IgD-negative memory B cell (primary cell): ENCODE results near the gene NDN. TPM values are rescaled to one million over a fixed set of nuclear protein-coding genes. Genes with fewer than 3 reads are reported as not detected.
"Not testable (repeated sequence)": the region's sequence is repeated elsewhere in the genome, so short reads cannot be mapped to it uniquely, and the experiment has no call there.

ENCODE experiments used
- H3K27ac Mint-ChIP-seq, 3 donors: one replicate each; pipeline ENCODE4 v1.8.0; 2020 to 2022; ENCODE audit warnings: mild to moderate bottlenecking in 3 of 3, mixed read lengths in 3 of 3, moderate library complexity in 1 of 3
- H3K27me3 Mint-ChIP-seq: one replicate; pipeline ENCODE4 v1.8.0; 2021; ENCODE audit warnings: mixed read lengths
- H3K36me3 Mint-ChIP-seq: one replicate; pipeline ENCODE4 v1.8.0; 2020; ENCODE audit warnings: mild to moderate bottlenecking, mixed read lengths
- H3K4me1 Mint-ChIP-seq, 3 donors: one replicate each; pipeline ENCODE4 v1.8.0; 2020 to 2022; ENCODE audit warnings: mixed read lengths in 3 of 3, mild to moderate bottlenecking in 1 of 3
- H3K4me3 Mint-ChIP-seq, 4 donors: one replicate each; pipeline ENCODE4 v1.8.0; 2020 to 2022; ENCODE audit warnings: mild to moderate bottlenecking in 4 of 4, mixed read lengths in 4 of 4, moderate library complexity in 3 of 4
- H3K9me3 Mint-ChIP-seq, 3 donors: one replicate each; pipeline ENCODE4 v1.8.0; 2020 to 2021; ENCODE audit warnings: mixed read lengths in 3 of 3, mild to moderate bottlenecking in 1 of 3
- polyA plus RNA-seq: library from polyadenylated mRNA; unstranded; fragments of 300-500 nt; fragmentation: Illumina TruSeq; gene quantifications from one replicate; pipeline ENCODE4 v1.2.3, GENCODE V29; 2021

Gene NDN
- polyA plus RNA-seq: not detected

DNA sequence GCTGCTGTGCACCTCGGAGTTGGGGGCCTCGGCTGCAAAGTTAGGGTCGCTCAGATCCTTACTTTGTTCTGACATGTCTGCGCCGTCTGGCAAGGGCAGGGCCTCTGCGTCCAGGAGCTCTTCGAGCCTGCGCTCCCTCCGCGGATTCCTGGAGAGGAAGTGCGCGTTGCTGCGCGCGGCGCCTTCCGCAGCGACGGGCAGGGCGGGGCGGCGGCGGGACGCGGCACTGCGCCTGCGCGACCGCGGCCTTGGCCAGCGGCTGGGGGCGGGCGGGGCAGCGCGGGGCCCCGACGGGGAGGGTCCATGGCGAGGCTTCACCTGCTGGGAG is at the start of gene NDN:
TSS of gene NDN (minus strand) at position 163 of the 328 bp plus-strand sequence. CDS start at position 75, 88 bp downstream.
- Mint-ChIP-seq H3K36me3 (no peaks in the 10 kb centered on the region), H3K27ac (no peak within 1 kb of the TSS), H3K4me3 (no peak within 1 kb of the TSS), H3K27me3 (no peaks in the 10 kb centered on the region), H3K4me1 (no peaks in the 10 kb centered on the region), H3K9me3 (peaks cover 0 to 4% (median 2%) of the 10 kb centered on the region in 3 donors)

- no peaks in the 10 kb centered on the region for H3K27me3 Mint-ChIP-seq
Observed at GRCh38 chr15:23736033-23736673, 49.0 kb upstream of the NDN start.

DNA sequence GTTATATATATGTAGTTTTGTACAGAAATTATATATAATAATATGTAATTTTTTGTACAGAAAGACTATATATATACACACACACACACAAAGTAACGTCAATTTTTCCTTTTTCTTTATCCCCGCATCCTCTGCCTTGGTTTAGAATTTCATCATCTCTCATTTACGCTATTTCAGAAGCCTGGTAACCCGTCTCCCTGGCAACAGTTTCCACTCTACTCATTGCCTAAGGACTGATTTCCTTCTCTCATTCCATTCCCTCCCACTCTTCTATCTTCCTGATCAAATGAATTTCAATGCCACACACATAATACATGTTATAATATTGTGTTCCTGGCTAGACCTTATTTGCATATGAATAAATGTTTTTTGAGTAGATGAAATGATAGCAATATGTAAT is 47.8 kb upstream of the NDN start:
- H3K36me3 Mint-ChIP-seq: peaks cover 1% of the 10 kb centered on the region
- H3K27me3 Mint-ChIP-seq: no peaks in the 10 kb centered on the region
- no peak overlapping the region for H3K4me3 Mint-ChIP-seq
- H3K9me3 Mint-ChIP-seq: peaks cover 4 to 7% (median 5%) of the 10 kb centered on the region in 3 donors
- H3K4me1 Mint-ChIP-seq: no peaks in the 10 kb centered on the region
- H3K27ac Mint-ChIP-seq: no peak overlapping the region

More at GRCh38 chr15:23736033-23736673, 49.0 kb upstream of the NDN start:
- Mint-ChIP-seq H3K36me3 (peaks cover 1% of the 10 kb centered on the region), H3K4me1 (no peaks in the 10 kb centered on the region), H3K4me3 (no peak overlapping the region), H3K27ac (no peak overlapping the region), H3K9me3 (peaks cover 5 to 7% (median 6%) of the 10 kb centered on the region in 3 donors)

DNA sequence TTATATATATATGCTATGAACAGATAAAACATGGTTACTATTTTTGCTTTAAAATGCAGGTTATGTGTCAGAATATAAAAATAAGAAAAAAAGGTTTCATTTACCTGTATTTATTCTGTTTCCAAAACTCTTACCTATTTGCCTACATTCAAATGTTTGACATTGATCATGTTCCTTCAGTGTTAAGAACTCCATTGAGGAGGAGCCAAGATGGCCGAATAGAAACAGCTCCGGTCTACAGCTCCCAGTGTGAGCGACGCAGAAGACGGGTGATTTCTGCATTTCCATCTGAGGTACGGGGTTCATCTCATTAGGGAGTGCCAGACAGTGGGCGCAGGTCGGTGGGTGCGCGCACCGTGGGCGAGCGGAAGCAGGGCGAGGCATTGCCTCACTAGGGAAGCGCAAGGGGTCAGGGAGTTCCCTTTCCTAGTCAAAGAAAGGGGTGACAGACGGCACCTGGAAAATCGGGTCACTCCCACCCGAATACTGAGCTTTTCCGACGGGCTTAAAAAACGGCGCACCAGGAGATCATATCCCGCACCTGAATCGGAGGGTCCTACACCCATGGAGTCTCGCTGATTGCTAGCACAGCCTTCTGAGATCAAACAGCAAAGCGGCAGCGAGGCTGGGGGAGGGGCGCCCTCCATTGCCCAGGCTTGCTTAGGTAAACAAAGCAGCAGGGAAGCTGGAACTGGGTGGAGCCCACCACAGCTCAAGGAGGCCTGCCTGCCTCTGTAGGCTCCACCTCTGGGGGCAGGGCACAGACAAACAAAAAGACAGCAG is 27.0 kb upstream of the NDN start:
- H3K27ac Mint-ChIP-seq, H3K4me3 Mint-ChIP-seq, H3K9me3 Mint-ChIP-seq, H3K27me3 Mint-ChIP-seq, H3K36me3 Mint-ChIP-seq, H3K4me1 Mint-ChIP-seq: not testable (repeated sequence)

GRCh38 chr15:23708332-23708731 is 21.2 kb upstream of the NDN start:
- H3K9me3 Mint-ChIP-seq: peaks cover 0 to 1% (median 0%) of the 10 kb centered on the region in 3 donors
- H3K4me1 Mint-ChIP-seq: no peaks in the 10 kb centered on the region
- no peak overlapping the region for H3K27ac Mint-ChIP-seq
- H3K27me3 Mint-ChIP-seq: no peaks in the 10 kb centered on the region
- no peak overlapping the region for H3K4me3 Mint-ChIP-seq
- H3K36me3 Mint-ChIP-seq: no peaks in the 10 kb centered on the region

- H3K27ac Mint-ChIP-seq: no peak overlapping the region
- H3K4me3 Mint-ChIP-seq: no peak overlapping the region
- H3K27me3 Mint-ChIP-seq: no peaks in the 10 kb centered on the region
- no peaks in the 10 kb centered on the region for H3K4me1 Mint-ChIP-seq
- peaks cover 3 to 17% (median 6%) of the 10 kb centered on the region in 3 donors for H3K9me3 Mint-ChIP-seq
- H3K36me3 Mint-ChIP-seq: no peaks in the 10 kb centered on the region
Observed at GRCh38 chr15:23695282-23695681, 8.2 kb upstream of the NDN start.

DNA sequence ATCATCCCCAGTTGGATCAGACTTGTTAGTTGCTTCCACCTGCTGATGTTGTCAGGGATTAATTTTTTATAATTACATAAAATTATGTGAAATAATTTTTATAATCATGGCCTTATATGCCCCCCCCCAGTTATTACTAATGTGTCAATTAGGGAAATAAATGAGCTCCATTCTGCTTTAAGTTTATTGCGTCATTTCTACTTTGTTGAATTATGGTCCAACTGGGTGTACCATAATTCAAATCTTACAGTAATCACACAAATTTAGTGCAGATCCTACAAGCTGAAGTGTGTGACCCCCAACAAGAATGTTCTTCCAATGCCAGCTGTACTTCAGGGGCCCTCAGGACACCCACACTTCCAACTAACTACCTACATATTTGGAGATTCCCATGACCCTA is 7.5 kb upstream of the NDN start:
- no peak overlapping the region for H3K4me3 Mint-ChIP-seq
- peaks cover 3 to 17% (median 6%) of the 10 kb centered on the region in 3 donors for H3K9me3 Mint-ChIP-seq
- no peaks in the 10 kb centered on the region for H3K4me1 Mint-ChIP-seq
- H3K27me3 Mint-ChIP-seq: no peaks in the 10 kb centered on the region
- no peak overlapping the region for H3K27ac Mint-ChIP-seq
- H3K36me3 Mint-ChIP-seq: no peaks in the 10 kb centered on the region

GRCh38 chr15:23690450-23690852 is 3.3 kb upstream of the NDN start:
- H3K36me3 Mint-ChIP-seq: no peaks in the 10 kb centered on the region
- no peaks in the 10 kb centered on the region for H3K27me3 Mint-ChIP-seq
- peaks cover 2 to 20% (median 3%) of the 10 kb centered on the region in 3 donors for H3K9me3 Mint-ChIP-seq
- no peak overlapping the region for H3K4me3 Mint-ChIP-seq
- no peaks in the 10 kb centered on the region for H3K4me1 Mint-ChIP-seq
- no peak overlapping the region for H3K27ac Mint-ChIP-seq

GRCh38 chr15:23690015-23690414 is 2.9 kb upstream of the NDN start:
- Mint-ChIP-seq H3K9me3 (peaks cover 2 to 16% (median 2%) of the 10 kb centered on the region in 3 donors), H3K4me3 (no peak overlapping the region), H3K27ac (no peak overlapping the region), H3K27me3 (no peaks in the 10 kb centered on the region), H3K4me1 (no peaks in the 10 kb centered on the region), H3K36me3 (no peaks in the 10 kb centered on the region)

DNA sequence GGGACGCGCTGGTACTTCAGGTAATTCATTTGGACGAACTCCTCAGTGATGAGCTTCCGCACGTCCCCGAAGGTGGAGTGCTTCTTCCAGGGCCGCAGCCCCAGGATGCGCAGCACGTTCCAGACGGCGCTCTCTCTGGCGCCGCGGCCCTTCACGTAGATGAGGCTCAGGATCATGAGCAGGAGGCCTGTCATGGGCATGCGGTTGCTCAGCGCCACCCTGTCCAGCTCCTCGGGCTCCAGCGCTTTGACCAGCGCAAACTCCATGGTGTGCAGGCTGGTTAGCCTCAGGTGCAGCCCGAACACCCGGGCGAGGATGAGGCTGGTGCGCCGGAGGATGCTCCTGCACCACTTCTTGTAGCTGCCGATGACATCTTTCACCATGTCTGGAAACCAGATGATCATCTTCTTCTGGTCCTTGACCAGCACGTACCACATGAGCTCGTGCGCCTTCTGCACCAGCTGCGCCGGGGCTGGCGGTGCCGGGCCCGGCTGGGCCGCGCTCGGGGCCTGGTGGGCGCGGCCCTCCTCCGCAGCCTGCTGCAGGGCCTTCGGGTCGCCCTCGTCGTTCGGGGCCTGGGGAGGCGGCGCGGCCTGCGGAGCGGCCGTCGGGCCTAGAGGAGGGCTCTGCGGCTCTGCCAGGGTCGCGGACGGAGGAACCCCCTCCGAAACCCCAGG is 501 bp downstream of the NDN start:
- Mint-ChIP-seq H3K36me3 (no peaks in the 10 kb centered on the region), H3K27me3 (no peaks in the 10 kb centered on the region), H3K4me3 (no peak overlapping the region), H3K27ac (no peak overlapping the region), H3K4me1 (no peaks in the 10 kb centered on the region), H3K9me3 (peaks cover 0 to 4% (median 2%) of the 10 kb centered on the region in 3 donors)

GRCh38 chr15:23671481-23671880 is 15.6 kb downstream of the NDN start:
- Mint-ChIP-seq H3K27me3 (no peaks in the 10 kb centered on the region), H3K4me1 (no peaks in the 10 kb centered on the region), H3K36me3 (no peaks in the 10 kb centered on the region), H3K27ac (no peak overlapping the region), H3K9me3 (peaks cover 0 to 2% (median 0%) of the 10 kb centered on the region in 3 donors), H3K4me3 (no peak overlapping the region)

DNA sequence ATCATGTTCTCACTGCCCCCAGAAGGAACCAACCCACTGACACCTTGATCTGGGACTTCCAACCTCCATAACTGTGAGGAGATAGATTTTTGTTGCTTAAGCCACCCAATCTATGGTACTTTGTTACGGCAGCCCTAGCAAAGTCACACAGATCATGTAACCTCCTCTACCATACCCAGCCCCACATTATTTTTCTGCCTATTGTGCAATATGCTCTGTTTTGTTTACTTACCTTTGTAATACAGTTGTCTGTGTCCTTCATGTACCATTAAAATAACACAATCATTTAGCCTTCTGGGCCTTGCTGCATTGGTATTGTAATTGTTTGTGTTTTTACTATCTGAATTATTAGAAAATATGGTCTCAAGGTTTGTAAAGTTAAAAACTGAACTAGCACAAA is 16.1 kb downstream of the NDN start:
- no peak overlapping the region for H3K27ac Mint-ChIP-seq
- no peaks in the 10 kb centered on the region for H3K27me3 Mint-ChIP-seq
- peaks cover 0 to 3% (median 0%) of the 10 kb centered on the region in 3 donors for H3K9me3 Mint-ChIP-seq
- no peaks in the 10 kb centered on the region for H3K4me1 Mint-ChIP-seq
- no peaks in the 10 kb centered on the region for H3K36me3 Mint-ChIP-seq
- H3K4me3 Mint-ChIP-seq: no peak overlapping the region

DNA sequence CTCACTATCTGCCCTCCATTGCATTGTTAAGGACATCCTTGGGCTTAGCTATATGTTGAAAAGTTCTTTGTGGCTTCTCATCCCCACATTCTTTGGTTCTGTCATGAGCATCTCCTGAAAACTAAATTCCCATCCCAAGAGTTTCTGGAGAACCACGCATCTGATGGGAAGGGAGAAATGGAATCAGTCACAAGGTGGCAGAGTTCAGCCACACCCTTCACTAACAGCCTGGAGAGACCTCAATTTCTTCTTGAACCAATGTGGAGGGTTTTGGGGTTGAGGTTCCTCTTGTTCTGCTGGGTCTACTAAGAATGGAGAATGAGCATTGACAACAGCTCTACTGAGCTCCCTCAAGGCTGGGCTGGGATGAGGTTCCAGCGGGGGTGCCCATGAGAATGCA is 23.9 kb downstream of the NDN start:
- Mint-ChIP-seq H3K36me3 (peaks cover 1% of the 10 kb centered on the region), H3K4me1 (no peaks in the 10 kb centered on the region), H3K27ac (no peak overlapping the region), H3K4me3 (no peak overlapping the region), H3K9me3 (peaks cover 0 to 3% (median 3%) of the 10 kb centered on the region in 3 donors), H3K27me3 (no peaks in the 10 kb centered on the region)

DNA sequence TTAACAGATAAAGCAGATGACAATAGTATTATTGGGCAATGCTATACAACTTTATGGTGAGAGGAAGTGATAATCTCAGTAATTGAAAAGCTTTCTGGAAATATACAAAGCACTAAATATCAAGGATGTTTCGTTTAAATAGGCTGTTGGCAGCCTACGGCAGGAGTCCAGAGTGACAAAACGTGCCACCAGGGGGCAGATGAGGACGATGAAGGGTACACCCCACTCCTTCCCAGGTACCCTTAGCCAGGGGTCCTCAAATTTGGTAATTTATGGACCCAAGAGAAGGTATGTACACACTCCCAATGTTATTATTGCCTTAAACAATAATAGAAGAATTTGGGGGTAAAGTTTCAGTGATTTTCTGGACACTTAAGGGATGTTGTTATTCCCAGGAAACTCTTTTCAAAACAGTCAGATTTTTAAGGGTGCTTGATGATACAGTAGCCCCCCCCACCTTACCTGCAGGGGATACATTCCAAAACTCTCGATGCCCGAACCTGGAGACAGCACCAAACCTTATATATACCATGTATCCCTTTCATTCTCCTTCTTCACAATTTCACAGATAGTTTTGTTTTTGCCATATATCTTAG is 38.1 kb downstream of the NDN start:
- peaks cover 0 to 2% (median 2%) of the 10 kb centered on the region in 3 donors for H3K9me3 Mint-ChIP-seq
- H3K27ac Mint-ChIP-seq: no peak overlapping the region
- H3K27me3 Mint-ChIP-seq: no peaks in the 10 kb centered on the region
- no peak overlapping the region for H3K4me3 Mint-ChIP-seq
- no peaks in the 10 kb centered on the region for H3K36me3 Mint-ChIP-seq
- no peaks in the 10 kb centered on the region for H3K4me1 Mint-ChIP-seq
